Neural cell (in vitro differentiated cells): ENCODE measurements around the gene PRUNE2. TPM values are rescaled to one million over a fixed set of nuclear protein-coding genes. Genes with fewer than 3 reads are reported as not detected.

Experiments
- H2AFZ ChIP-seq: fragments of 200-600, 300-800 bp; sonication (generic), shearing (Covaris generic); 2 replicates; pipeline ENCODE4 v1.6.0; 2014; ENCODE audit warnings: low read depth, mild to moderate bottlenecking, antibody characterized with exemption, low read length, moderate library complexity
- H3F3A ChIP-seq: fragments of 200-600 bp; shearing (Covaris generic); 2 replicates; pipeline ENCODE4 v1.6.1; 2016; ENCODE audit warnings: mild to moderate bottlenecking, moderate library complexity, mixed read lengths, antibody characterized with exemption, low read length; ENCODE audit not compliant: insufficient read depth, poor library complexity, severe bottlenecking
- H3K27ac ChIP-seq: fragments of 200-600, 300-800 bp; sonication (generic), shearing (Covaris generic); 2 replicates; pipeline ENCODE4 v1.5.1; 2014; ENCODE audit warnings: mild to moderate bottlenecking, low read length, moderate library complexity
- H3K27me3 ChIP-seq: fragments of 300-800, 200-600 bp; sonication (generic), shearing (Covaris generic); 2 replicates; pipeline ENCODE4 v1.6.0; 2014; ENCODE audit warnings: mild to moderate bottlenecking, low read depth, low read length, moderate library complexity; ENCODE audit not compliant: insufficient read depth
- H3K36me3 ChIP-seq: fragments of 300-800, 200-600 bp; sonication (generic), shearing (Covaris generic); 2 replicates; pipeline ENCODE4 v1.5.1; 2014; ENCODE audit warnings: mild to moderate bottlenecking, antibody characterized with exemption, low read length, moderate library complexity; ENCODE audit not compliant: insufficient read depth
- H3K4me2 ChIP-seq: fragments of 300-800, 200-600 bp; sonication (generic), shearing (Covaris generic); 2 replicates; pipeline ENCODE4 v1.6.0; 2014; ENCODE audit warnings: mild to moderate bottlenecking, low read length
- H3K4me3 ChIP-seq: fragments of 300-800, 200-600 bp; sonication (generic), shearing (Covaris generic); 2 replicates; pipeline ENCODE4 v1.5.1; 2014; ENCODE audit warnings: mild to moderate bottlenecking, low read length, moderate library complexity
- H3K79me2 ChIP-seq: fragments of 200-600 bp; shearing (Covaris generic); replicated peaks from 2 replicates; pipeline ENCODE4 v1.6.0; 2014; ENCODE audit warnings: mild to moderate bottlenecking, low read length, moderate library complexity; ENCODE audit not compliant: insufficient read depth
- H3K9ac ChIP-seq: fragments of 300-800, 200-600 bp; sonication (generic), shearing (Covaris generic); 2 replicates; pipeline ENCODE4 v1.6.1; 2016; ENCODE audit warnings: mild to moderate bottlenecking, low read length, mixed read lengths
- H3K9me2 ChIP-seq: fragments of 200-600 bp; shearing (Covaris generic); 2 replicates; pipeline ENCODE4 v1.6.1; 2016; ENCODE audit warnings: mild to moderate bottlenecking, low read length, mixed read lengths; ENCODE audit not compliant: insufficient read depth
- H3K9me3 ChIP-seq: fragments of 200-600, 300-800 bp; sonication (generic), shearing (Covaris generic); 2 replicates; pipeline ENCODE4 v1.6.1; 2016; ENCODE audit warnings: mild to moderate bottlenecking, mixed run types, low read length, moderate library complexity, mixed read lengths
- H4K20me1 ChIP-seq: fragments of 200-600 bp; shearing (Covaris generic); 2 replicates; pipeline ENCODE4 v1.6.1; 2016; ENCODE audit warnings: mild to moderate bottlenecking, mixed run types; ENCODE audit not compliant: insufficient read depth
- EP300 ChIP-seq: fragments of 450-650 bp; conservative IDR thresholded peaks from 2 replicates; pipeline ENCODE4 v1.6.1; 2014; ENCODE audit warnings: antibody characterized with exemption, mild to moderate bottlenecking, moderate library complexity; ENCODE audit not compliant: poor library complexity, severe bottlenecking
- EZH2 ChIP-seq: fragments of 200-600, 300-800 bp; shearing (Covaris generic), sonication (generic); IDR thresholded peaks from 2 replicates; pipeline ENCODE4 v1.6.1; 2014; ENCODE audit warnings: antibody characterized with exemption, low read length, borderline replicate concordance, mild to moderate bottlenecking; ENCODE audit not compliant: insufficient read depth, poor library complexity, severe bottlenecking
- MXI1 ChIP-seq: fragments of 450-650 bp; conservative IDR thresholded peaks from 2 replicates; pipeline ENCODE4 v1.6.1; 2014; ENCODE audit warnings: antibody characterized with exemption, mild to moderate bottlenecking; ENCODE audit not compliant: poor library complexity, severe bottlenecking
- POLR2AphosphoS5 ChIP-seq: IDR thresholded peaks from 2 replicates; pipeline ENCODE4 v1.6.1; 2012
- RAD21 ChIP-seq: fragments of 450-650 bp; conservative IDR thresholded peaks from 2 replicates; pipeline ENCODE4 v1.6.1; 2014; ENCODE audit warnings: antibody characterized with exemption, mild to moderate bottlenecking, moderate library complexity
- SMC3 ChIP-seq: fragments of 450-650 bp; conservative IDR thresholded peaks from 2 replicates; pipeline ENCODE4 v1.6.1; 2014; ENCODE audit warnings: antibody characterized with exemption, mild to moderate bottlenecking, moderate library complexity; ENCODE audit not compliant: poor library complexity
- TAF1 ChIP-seq: IDR thresholded peaks from 2 replicates; pipeline ENCODE4 v1.6.1; 2012; ENCODE audit warnings: low read depth
- polyA plus RNA-seq: library from polyadenylated mRNA; depleted of rRNA; stranded (reverse); fragments of >200 nt; gene quantifications from 2 replicates; pipeline ENCODE4 v1.2.3, GENCODE V29; 2014
- TF ChIP-seq, protein P1 (sequence below): IDR thresholded peaks from 2 replicates; pipeline ENCODE4 v1.6.1; 2012; ENCODE audit warnings: borderline replicate concordance
- TF ChIP-seq, protein P2 (sequence below): fragments of 450-650 bp; IDR thresholded peaks from 2 replicates; pipeline ENCODE4 v1.5.1; 2014; ENCODE audit warnings: antibody characterized with exemption, mild to moderate bottlenecking, moderate library complexity; ENCODE audit not compliant: poor library complexity, severe bottlenecking

Gene PRUNE2
- polyA plus RNA-seq, 1 donor from 2014 or later = 9.7 TPM

DNA sequence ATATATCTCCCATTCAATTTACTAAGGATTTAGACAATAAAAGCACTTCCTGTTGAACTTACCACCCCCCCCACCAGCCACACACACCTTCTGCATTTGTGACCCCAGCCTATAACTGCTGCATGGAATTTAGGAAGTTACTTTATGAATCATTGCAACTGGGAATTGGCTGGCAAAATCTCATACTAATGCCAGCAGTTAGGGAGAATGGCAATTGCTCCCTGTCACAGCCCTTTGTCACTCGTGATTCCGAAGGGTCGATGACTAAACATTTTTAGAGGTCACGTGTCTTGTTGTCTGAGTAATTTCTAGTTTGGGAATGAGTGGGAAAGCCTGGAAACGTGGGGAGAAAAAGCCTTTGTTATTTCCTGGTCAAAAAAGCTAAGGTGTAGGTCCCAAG is 188.3 kb downstream of the PRUNE2 start:
- Histone ChIP-seq H2AFZ (no peak overlapping the region), H3K9me3 (no peaks in the 10 kb centered on the region), H3K27me3 (no peaks in the 10 kb centered on the region), H3K27ac (no peak overlapping the region), H4K20me1 (no peaks in the 10 kb centered on the region), H3K4me2 (no peak overlapping the region), H3K36me3 (no peaks in the 10 kb centered on the region), H3F3A (no peaks in the 10 kb centered on the region), H3K9me2 (no peaks in the 10 kb centered on the region), H3K79me2 (no peaks in the 10 kb centered on the region), H3K9ac (no peak overlapping the region), H3K4me3 (no peak overlapping the region)
- TF ChIP-seq, protein P1, sequence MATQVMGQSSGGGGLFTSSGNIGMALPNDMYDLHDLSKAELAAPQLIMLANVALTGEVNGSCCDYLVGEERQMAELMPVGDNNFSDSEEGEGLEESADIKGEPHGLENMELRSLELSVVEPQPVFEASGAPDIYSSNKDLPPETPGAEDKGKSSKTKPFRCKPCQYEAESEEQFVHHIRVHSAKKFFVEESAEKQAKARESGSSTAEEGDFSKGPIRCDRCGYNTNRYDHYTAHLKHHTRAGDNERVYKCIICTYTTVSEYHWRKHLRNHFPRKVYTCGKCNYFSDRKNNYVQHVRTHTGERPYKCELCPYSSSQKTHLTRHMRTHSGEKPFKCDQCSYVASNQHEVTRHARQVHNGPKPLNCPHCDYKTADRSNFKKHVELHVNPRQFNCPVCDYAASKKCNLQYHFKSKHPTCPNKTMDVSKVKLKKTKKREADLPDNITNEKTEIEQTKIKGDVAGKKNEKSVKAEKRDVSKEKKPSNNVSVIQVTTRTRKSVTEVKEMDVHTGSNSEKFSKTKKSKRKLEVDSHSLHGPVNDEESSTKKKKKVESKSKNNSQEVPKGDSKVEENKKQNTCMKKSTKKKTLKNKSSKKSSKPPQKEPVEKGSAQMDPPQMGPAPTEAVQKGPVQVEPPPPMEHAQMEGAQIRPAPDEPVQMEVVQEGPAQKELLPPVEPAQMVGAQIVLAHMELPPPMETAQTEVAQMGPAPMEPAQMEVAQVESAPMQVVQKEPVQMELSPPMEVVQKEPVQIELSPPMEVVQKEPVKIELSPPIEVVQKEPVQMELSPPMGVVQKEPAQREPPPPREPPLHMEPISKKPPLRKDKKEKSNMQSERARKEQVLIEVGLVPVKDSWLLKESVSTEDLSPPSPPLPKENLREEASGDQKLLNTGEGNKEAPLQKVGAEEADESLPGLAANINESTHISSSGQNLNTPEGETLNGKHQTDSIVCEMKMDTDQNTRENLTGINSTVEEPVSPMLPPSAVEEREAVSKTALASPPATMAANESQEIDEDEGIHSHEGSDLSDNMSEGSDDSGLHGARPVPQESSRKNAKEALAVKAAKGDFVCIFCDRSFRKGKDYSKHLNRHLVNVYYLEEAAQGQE = no peak
- TF ChIP-seq SMC3 (no peak), TAF1 (no peak), MXI1 (no peak), EZH2 (no peak), POLR2AphosphoS5 (no peak), EP300 (no peak), RAD21 (no peak)
- TF ChIP-seq, protein P2, sequence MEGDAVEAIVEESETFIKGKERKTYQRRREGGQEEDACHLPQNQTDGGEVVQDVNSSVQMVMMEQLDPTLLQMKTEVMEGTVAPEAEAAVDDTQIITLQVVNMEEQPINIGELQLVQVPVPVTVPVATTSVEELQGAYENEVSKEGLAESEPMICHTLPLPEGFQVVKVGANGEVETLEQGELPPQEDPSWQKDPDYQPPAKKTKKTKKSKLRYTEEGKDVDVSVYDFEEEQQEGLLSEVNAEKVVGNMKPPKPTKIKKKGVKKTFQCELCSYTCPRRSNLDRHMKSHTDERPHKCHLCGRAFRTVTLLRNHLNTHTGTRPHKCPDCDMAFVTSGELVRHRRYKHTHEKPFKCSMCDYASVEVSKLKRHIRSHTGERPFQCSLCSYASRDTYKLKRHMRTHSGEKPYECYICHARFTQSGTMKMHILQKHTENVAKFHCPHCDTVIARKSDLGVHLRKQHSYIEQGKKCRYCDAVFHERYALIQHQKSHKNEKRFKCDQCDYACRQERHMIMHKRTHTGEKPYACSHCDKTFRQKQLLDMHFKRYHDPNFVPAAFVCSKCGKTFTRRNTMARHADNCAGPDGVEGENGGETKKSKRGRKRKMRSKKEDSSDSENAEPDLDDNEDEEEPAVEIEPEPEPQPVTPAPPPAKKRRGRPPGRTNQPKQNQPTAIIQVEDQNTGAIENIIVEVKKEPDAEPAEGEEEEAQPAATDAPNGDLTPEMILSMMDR = no peak

DNA sequence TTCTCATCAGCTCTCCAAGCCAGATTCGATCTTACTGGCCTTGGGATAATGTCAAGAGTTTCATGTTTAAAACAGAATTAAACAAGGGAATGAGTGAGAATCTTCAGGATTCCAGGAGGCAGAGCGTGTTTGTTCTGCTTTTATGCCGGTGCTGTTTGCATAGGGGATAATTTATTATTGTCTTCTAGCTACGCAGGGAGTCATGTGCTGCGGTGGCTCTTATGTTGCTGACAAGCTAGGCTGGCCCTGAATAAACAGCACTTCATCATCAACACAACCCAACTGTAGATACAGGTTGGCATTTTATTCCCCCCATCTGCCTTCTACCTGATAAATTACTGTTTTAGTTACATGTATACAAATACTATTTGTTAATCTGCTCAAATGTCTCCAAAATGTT is 188.7 kb downstream of the PRUNE2 start:
- H3K9me3 ChIP-seq = no peaks in the 10 kb centered on the region
- no peaks in the 10 kb centered on the region for H3F3A ChIP-seq
- no peaks in the 10 kb centered on the region for H3K36me3 ChIP-seq
- H3K27me3 ChIP-seq = no peaks in the 10 kb centered on the region
- no peak overlapping the region for H3K27ac ChIP-seq
- TF ChIP-seq SMC3 (no peak), POLR2AphosphoS5 (no peak), TAF1 (no peak), MXI1 (no peak), EZH2 (no peak), EP300 (no peak), RAD21 (no peak)
- TF ChIP-seq, protein P1 = no peak
- TF ChIP-seq, protein P2 = no peak
- H2AFZ ChIP-seq = no peak overlapping the region
- no peaks in the 10 kb centered on the region for H4K20me1 ChIP-seq
- no peaks in the 10 kb centered on the region for H3K9me2 ChIP-seq
- H3K79me2 ChIP-seq = no peaks in the 10 kb centered on the region
- H3K4me3 ChIP-seq = no peak overlapping the region
- H3K9ac ChIP-seq = no peak overlapping the region
- H3K4me2 ChIP-seq = no peak overlapping the region
